Tongue (tissue), 2 donors: ENCODE data around the gene SPON1. TPM values are rescaled to one million over a fixed set of nuclear protein-coding genes. Genes with fewer than 3 reads are reported as not detected.

Experiments used
- DNase-seq: peaks from one replicate; pipeline ENCODE4 v3.0.0-alpha.2; 2015
- total RNA-seq: library from RNA; depleted of rRNA; stranded (reverse); fragments of >200 nt; gene quantifications from one replicate; pipeline ENCODE4 v1.2.3, GENCODE V29; 2014

The SPON1 gene
- total RNA-seq, 1 donor from 2014 or later: 24.4 TPM

DNA sequence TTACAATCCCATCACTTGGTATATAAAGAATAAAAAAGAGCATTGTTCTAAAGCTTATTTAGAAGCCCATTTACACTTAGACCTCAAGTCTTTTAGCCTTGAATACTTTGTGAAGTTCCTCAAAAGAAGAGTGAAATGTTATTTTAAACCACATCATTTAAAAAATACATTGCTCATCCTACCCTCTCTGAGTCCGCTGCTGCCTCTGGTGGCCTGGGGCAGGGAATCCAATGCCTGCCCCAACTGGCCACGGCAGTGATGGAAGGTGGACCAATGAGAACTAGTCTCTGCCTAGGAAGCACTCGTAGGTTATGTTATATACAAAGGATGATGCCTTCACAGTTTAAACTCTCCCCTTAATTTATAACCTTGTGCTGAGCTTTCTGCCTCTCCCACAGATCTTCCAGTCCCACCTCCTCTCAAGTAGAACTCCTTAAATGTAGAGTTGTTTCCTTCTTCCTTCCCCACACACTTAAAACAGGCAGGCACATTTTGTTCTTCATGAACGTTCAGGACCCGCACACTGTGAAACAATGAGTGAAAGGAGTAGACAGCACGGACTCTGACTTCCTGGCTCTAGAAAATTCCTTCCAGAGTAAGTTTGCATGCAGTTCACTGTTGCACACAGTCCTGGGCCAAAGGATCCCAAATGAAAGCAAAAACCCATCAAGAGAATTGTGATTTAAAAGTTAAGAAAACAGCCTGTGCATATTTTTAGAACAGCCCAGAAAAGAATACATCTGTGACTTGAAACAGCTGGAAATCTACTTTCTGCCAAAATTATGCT lies 228.7 kb downstream of the SPON1 start:
- peak; percentile 31 for DNase-seq

DNA sequence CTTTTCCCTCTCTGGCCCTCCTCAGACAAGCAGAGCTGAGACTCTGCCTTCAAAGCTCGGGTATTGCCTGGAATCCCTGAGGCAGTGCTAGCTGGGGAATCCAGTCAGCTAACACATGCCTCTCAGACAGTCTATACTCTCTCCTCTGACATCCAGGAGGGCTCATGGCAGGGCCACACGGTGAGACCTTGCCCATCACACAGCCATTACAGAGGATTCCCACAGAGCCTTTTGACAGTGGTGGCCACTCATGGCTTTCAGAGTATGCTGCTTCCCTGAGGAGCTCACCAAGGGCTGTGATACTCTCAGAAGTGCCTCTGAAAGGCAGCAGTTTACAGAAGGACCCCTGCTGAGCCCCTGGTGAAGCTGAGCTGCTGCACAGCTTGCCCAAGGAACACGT lies 231.1 kb downstream of the SPON1 start:
- DNase-seq: no peak

DNA sequence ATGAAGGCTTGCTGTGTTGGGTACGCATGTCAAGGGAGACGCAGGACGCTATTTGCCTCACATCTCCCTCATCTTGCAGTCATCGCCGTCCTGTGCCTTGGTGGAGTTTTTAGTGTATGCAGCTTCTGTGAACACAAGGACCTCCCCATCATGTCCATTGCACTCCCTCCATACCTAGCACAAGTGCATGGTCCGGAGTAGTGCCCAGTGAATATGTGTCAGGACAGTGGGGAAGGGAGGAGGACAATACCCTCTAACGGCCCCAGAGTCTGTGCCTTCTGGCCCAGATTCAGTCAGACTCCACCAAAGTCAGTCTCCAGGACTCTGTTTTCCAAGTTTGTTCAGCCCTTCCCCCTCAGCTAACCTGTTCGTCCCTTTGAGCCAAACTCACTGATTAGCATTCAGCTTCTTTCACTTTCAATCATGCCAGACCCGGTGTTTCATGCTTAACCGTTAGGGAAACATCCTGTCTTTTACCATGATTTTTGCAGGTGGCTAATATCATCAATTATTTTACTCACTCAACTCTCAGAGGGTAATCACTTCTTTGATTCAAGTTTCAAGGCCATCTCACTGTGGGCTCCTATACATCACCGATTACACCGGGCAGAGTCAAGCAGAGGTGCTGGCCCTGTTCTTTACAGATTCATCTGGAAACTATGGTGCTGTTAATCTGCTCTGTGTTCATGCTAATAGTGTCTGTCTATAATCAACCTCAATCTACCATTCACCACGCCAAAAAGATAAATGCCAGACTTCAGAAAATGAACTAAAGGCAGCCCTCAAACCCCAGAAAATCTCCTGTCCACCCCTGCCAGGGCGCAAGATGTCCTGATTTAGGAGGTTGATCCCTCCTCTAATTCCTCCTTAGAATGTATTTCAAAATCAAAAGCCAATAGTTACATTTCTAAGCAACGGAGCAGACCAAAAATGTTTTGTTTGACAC lies 240.0 kb downstream of the SPON1 start:
- DNase-seq: no peak

DNA sequence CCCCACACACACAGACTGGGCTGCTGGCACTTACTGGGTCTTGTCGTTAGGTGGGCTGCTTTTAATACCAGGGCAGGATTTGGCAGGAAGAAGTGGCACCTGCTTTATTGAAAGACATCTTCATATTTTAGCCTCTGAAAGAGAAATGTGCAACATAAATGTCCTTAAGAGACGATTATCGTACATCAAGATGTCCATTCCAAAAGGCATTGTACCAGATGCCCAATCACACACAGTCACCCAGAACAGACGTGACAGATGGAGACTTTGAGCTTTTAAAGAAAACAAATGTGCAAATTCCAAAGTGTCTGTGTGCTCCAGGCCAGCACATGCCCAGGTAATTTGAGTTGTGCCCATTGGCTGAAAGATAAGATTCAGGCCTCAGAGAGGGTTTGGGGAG lies 240.8 kb downstream of the SPON1 start:
- no peak for DNase-seq

DNA sequence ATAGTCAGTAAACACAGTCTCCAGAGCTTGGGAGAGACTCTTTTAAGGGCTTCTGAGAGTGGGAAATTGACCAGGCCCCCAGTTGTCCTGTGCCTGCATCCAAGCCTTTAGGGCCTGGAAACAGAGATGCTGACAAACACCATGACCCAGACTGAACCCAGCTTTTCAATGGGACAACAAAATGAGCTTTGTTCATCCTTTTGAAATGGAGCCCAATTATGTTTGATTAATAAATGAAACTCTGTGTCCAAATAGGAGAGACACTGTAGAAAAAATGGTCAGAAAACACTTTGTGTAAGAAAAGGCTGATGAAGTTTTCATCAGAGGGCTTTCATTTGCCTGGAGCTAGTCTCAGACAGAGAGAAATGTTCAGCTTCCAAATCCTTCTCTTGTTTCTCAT lies 250.5 kb downstream of the SPON1 start:
- no peak for DNase-seq

DNA sequence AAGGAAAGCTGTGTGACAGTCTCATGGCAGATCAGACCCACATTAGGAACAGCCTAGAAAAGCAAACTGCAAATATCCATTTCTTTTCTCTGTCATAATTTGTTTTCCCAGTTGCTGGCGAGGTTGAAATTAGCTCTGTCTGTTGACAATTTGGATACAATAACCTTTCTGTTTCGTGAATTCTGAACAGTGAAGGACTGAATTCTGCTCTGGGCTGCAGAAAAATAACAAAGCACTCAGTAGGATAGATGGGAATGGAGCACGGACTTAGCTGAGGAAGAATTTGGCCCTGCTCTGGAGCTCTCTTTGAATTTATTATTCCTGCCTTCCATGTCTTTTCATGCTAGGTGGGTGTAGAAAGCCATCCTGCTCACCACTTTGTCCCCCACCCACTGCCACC lies 256.2 kb downstream of the SPON1 start:
- DNase-seq: no peak

DNA sequence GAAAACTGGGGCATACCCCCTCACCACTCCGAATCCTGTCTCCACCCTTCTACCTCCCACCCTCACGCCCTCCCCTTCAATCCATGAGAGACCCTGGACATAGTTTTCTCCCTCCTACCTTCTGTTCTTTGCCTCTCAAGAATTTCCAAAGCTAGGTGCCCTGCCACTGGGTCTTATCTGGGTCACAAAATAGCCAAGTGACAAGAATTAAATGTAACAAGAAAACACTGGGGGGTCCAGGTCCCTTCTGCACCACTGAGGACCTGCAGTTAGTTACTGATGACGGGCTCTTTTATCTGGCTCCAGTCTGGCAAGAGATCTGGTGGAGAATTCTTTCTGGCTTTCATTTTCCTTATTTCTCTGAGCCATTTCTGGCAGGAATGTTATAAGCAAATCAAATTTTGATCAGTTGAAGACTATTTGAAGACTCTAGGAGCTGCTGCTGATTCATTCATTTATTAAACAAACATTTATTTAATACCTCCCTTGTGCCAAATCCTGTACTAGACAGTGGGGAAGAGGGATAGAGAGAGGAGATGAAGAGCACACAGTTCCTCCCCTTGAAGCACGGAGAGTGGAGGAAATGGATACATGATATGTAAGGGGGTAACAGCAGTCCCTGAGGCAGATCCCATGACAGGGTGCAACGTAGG lies 261.2 kb downstream of the SPON1 start:
- DNase-seq: no peak

DNA sequence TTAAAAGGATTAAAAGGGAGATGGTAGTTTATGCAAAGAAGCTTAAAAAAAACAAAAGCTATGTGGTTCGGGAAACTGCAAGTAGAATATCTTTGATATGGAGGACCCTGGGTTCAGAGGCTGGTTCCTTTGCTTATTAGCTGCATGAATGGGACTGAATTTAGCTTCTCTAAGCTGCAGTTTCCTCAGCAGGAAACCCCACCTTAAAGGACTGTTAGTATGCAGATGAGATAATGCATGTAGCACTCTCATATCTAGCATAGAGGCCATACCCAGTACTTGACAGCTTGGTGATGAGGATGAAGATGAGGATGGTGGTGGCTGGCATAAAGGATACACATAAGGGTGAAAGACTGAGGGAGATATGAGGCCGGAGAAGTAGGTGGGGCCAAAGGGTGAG lies 261.9 kb downstream of the SPON1 start:
- no peak for DNase-seq

DNA sequence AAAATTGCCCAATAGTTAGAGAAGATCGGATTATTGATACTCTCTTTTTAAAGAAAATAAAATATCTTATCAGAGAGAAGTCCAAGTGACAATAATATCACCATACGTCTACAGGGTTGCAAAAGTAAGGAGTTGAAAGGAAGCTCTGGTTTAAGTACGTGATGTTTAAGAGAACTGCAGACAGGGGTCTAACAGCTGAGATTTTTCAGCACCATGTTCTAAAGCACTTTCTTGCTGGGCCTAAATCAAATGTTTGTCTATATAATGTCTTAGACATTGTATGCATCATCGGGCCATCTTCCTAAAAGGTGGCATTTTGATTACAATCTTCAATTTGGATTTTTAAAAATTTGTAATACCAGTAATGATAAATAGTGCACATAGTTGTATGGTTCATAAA lies 263.1 kb downstream of the SPON1 start:
- no peak for DNase-seq

DNA sequence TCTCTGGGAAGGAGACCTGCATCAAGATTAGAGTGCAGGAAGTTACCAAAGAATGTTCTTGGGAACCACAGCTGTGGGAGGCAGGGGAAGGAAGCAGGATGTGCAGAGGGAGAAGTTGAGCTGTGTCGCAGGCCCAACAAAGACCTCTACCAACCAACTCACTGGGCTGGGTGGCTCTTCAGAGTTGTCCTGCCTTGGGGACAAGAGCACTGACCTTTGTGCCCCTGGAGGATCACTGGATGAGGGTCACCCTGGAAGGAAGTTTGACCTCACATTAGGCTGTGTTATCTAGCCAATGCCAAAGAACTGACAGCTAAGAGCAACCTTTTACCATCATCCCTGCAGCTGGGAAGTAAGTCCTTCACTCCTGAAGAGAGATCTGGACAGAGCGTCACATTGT lies 265.8 kb downstream of the SPON1 start:
- no peak for DNase-seq

DNA sequence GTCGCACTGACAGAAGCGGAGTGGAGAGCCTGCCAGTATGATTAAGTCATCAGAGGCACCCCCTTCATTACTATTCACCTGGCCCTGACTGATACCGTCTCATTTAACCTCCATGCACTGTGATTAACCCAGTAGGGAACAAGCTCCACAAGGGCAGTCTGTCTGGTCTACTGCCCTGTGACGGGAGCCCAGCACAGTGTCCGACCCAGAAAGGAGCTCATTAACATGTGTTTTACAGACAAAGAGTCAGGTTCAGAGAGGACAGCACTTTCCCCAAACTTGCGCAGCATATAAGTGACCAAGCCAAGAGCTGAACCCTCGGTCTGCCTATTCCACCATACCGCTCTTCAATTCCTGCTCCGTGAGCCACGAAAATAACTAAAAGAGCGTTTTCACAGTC lies 266.9 kb downstream of the SPON1 start:
- DNase-seq: no peak

DNA sequence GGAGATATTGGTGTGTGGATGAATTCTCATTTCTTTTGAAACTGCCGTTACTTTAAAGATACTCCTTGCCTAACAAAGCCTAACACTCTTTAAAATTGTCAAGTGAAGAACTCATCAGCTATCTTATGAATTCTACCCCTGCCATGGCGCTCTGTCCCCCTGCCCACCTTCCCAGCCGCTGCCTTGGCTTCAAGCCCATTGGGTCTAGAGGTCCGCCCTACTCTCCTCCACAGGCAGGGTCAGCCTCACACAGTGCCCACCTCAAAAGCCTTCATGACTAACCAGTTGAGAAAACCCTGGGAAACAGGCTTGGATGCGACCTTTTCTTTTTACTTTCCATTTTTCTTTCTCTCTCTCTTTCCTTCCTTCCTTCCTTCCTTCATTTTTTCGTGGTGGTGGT lies 267.9 kb downstream of the SPON1 start:
- DNase-seq: no peak

DNA sequence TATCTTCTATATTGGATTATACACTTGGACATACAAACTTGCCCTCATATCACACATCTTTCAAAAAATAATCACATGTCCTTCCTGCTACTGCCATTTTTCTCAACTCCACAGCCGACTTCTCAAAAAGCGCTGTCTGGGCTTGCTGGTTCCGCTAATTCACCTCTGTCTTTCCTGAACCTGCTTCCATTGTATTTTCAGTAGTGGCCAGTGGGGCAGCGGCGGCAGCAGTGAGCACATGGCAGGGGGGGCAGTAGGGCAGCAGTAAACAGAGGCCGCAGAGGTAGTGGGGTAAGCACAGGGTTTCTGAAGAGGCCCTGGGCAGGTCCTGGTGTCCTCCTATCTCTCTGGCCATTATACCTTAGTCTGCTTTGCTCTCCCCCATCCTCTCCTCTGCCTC lies 270.1 kb downstream of the SPON1 start:
- DNase-seq: no peak

DNA sequence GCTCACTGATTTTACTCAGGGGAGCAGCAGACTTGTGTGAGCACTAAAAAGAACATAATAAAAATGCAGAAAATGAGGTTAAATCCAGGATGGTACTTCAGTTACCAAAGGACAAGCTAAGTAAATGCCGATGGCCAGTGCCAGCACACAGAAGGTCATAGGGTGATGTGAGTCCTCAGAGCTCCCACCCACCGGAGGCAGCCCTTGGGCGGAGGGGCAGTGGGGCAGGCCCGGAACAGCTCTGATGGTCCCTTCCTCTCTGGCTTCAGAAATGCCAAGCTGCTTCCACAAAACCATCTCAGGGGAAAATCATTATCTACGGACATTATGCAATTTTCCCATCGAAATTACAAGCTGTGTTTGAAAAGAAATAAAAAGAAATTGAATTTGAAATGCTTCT lies 271.9 kb downstream of the SPON1 start:
- no peak for DNase-seq

DNA sequence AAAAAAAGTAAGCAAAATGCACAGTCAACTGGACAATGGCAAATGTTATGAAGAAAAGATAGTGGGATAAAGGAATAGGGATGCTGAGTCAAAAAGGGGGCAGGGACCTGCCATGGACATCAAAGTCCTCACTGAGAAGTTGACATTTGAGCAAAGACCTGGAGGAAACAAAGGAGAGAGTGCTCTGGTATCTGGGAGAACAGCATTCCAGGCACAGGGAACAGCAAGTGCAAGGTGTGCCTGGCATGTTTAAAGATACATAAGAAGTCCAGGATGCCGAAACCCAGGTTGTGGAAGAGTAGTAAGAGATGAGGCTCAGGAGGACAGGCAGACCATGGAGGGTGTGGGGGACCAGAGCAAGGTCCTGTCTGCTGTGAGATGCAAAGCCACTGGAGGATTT lies 273.2 kb downstream of the SPON1 start:
- no peak for DNase-seq

DNA sequence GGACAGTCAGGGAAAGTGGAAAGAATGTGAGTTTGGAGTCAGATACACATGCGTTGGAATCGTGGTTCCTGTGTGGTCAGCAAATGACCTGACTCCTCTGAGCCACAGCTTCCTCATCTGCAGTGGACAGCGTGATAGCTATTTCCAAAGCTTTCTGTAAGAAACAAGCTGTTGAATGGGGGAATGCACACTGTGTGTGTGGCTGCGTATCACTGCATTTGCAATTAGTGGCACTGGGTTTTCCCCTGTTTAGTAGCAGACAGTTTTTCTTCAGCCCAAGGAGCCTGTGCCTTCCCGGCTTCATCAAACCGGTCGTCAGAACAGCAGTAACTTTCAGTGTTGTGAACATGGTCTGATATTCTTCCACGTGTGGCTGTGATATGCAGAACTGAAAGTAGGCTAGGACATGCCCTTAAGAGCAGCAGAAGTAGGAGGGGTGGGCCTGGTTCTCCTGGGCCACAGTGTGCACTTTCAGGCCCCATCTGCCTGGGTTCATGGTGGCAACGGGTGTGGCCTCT lies 275.0 kb downstream of the SPON1 start:
- no peak for DNase-seq

DNA sequence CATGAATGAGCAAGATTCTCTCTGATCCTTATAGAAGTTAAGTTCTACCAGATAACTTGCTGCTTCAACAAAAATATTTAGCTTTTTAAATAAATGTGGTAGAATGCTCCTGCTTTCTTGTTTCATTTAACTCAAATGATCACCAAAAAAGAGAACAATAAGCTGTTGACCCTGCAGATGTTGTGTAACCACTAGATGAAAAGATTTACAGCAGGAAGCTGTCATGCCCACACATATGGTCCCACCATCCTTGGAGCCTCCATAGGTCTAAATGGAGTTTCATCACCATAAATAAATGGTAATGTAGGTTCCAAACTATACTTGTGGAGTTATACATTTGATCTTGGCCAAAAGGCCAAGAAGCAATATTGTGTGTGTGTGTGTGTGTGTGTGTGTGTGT lies 277.7 kb downstream of the SPON1 start:
- DNase-seq: no peak

DNA sequence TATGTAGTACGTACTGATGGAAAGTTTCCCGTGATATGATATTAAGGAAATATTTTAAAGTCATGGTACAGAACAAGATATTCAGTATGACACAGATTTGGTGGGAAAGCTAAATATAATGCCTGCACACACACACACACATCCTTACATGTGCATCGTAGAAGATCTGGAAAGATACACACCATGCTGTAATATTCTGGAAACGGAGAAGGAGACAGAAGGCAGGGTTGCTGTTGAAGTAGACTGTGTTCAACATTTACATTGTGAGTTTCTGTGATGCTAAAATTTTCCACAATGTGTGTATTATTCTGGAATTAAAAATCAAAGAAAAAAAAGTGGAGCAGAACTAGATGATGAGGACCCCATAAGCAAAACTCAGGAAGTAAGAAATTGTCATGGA lies 278.4 kb downstream of the SPON1 start:
- DNase-seq: no peak

DNA sequence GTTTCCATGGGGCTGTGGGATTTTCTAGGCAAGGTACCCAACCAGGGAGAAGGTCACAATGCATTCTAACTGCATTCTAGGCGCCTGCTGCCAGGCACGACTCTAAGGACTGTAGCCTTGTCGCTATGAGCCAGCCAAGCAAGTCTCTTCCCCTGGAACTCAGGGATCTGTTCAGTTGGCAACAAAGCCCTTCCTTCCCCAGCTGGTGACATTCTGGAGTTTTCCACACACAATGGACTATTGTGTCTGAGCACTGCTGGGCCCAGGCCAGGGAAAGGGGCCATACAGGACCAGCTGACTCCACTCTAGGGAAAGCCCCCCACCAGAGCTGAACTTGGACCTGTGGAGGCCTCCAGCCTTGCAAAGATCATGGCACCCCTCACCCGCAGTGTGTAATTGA lies 279.7 kb downstream of the SPON1 start:
- DNase-seq: peak; percentile 74

DNA sequence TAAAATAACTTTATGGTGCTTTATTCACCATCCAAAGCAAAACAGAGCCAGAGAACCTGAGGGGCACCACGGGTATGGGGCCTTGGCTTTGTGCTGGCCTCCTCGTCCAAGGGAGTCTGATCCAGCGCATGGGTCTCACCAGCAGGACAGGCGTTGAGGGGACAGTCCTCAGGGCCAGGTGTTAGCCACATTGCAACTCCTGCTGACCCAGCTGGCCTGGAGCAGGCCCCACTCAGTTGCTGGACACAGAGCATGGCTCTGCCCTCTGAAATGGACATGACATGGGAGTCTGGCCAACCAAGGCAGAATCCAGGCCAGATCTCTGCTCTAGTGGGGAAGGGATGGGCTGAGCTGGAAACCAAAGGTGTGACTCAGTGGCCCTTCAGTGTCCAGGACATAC lies 280.2 kb downstream of the SPON1 start:
- DNase-seq: no peak

DNA sequence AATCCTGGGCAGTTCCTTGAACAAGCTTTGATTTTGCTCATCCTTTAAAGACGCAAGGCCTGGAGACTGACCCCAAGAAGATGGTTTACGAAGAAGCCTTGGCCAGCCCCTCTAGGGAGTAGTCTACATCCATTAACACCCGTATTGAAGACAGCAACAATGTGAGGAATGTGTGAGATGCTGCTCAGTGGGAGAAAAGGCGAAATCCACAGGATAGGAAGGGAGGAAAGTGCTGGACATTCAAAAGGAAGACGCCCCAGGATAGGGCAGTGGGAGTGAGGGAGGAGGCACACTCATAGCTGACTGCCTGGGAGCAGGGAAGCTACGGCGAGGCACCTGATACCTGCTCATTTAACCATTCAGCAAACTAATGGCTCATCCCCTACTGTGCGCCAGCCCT lies 282.4 kb downstream of the SPON1 start:
- no peak for DNase-seq

DNA sequence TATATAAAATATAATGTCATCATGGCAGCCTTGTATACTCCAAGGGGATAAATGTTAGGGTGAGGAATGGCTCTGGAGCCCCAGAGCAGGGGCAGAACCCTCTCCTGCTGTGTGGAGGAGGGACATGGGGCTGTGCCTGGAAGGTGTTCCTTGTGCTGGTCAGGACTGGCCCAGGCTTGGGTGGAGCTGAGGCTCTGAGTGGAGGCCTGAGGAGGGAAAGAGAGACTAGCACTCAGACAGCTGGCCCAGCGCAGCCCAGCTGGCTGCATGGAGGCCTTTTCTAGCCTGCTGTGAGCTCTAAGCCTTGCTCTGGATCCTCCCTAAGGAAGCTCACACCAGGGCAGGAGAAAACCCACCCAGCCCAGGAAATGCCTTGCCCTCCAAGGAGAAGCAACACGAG lies 282.9 kb downstream of the SPON1 start:
- DNase-seq: no peak

DNA sequence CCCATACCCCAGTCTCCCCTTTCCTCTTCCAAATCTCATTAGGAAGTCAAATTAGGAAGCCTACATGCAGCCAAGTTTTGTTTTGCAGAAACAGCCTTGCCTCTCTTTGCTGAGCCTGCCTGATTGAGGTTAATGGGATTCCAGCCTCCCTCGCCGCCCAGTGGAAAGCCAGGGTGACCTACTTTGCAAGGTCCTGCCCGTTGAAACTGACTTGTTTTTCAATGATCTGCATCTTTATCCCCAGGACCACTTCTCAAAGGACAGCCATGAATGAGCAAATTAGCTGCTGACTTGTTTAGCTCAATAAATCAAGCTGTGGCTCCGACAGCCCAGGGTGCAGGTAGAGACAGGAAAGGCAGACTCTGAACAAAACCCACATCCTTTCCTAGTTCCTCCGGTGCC lies 286.1 kb downstream of the SPON1 start:
- DNase-seq: peak; percentile 14
